LNCaP clone FGC (cell line): ENCODE data around the gene TCF23.

ENCODE experiments used
- DNase-seq: peaks from one replicate; pipeline ENCODE4 v3.0.0-alpha.2; 2011; ENCODE audit warnings: low read depth
- H3K4me3 ChIP-seq: 2 replicates; pipeline ENCODE4 v1.5.1; 2011; ENCODE audit warnings: mild to moderate bottlenecking, low read depth, low read length, control low read depth
- TF ChIP-seq, protein P1 (sequence below): IDR thresholded peaks from 2 replicates; pipeline ENCODE4 v1.5.1; 2012; ENCODE audit warnings: mild to moderate bottlenecking; ENCODE audit not compliant: control insufficient read depth, insufficient read depth; ENCODE audit errors: extremely low read depth

Gene TCF23

DNA sequence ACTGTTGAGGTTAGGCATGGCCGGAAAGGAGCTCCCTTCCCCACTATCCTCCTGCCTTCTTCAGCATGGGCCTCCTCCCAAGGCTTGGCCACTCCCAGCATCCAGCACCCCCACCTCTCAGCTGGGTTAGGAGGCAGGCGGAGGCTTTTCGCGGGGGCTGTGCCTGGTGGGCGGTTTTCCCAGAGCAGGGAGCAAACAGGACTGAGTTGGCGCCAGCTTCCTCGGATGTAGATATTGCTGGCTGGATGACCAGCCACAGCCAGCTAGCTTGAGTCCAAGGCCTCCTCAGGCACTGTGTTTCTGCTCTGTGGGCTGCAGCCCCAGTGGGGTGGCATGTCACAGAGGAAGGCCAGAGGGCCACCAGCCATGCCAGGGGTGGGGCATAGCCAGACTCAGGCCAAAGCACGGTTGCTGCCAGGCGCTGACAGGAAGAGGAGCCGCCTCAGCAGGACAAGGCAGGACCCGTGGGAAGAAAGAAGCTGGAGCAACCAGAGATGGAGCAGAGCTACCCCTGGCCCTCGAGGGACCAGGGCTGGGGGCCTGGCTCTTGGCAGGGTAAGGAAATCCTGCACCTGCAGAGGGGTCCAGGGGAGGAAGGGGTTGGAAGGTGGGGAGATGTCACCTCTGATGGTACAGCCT is at the start of gene TCF23:
Gene TCF23 (plus strand): TSS at position 204 of the 639 bp plus-strand sequence. CDS start 130 bp downstream, at position 334.
- DNase-seq: no peak
- TF ChIP-seq, protein P1, sequence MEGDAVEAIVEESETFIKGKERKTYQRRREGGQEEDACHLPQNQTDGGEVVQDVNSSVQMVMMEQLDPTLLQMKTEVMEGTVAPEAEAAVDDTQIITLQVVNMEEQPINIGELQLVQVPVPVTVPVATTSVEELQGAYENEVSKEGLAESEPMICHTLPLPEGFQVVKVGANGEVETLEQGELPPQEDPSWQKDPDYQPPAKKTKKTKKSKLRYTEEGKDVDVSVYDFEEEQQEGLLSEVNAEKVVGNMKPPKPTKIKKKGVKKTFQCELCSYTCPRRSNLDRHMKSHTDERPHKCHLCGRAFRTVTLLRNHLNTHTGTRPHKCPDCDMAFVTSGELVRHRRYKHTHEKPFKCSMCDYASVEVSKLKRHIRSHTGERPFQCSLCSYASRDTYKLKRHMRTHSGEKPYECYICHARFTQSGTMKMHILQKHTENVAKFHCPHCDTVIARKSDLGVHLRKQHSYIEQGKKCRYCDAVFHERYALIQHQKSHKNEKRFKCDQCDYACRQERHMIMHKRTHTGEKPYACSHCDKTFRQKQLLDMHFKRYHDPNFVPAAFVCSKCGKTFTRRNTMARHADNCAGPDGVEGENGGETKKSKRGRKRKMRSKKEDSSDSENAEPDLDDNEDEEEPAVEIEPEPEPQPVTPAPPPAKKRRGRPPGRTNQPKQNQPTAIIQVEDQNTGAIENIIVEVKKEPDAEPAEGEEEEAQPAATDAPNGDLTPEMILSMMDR: no peak

DNA sequence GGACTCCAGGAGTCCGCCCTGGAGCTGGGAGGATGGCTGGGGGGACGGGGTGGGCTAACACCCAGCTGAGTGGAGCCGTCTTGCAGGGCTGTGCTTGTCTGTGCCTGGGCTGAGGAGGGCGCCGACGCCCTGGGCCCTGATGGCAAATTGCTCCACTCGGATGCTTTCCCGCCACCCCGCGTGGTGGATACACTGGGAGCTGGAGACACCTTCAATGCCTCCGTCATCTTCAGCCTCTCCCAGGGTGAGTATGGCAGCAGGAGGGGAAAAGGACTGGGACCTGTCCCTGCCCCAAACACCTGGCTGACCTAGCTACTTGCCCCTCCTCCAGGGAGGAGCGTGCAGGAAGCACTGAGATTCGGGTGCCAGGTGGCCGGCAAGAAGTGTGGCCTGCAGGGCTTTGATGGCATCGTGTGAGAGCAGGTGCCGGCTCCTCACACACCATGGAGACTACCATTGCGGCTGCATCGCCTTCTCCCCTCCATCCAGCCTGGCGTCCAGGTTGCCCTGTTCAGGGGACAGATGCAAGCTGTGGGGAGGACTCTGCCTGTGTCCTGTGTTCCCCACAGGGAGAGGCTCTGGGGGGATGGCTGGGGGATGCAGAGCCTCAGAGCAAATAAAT is 49.4 kb upstream of the TCF23 start:
- TF ChIP-seq, protein P1: no peak
- H3K4me3 ChIP-seq: no peak overlapping the region
- no peak for DNase-seq

More for the DNA sequence above, at the start of gene TCF23:
- H3K4me3 ChIP-seq: no peak within 1 kb of the TSS

DNA sequence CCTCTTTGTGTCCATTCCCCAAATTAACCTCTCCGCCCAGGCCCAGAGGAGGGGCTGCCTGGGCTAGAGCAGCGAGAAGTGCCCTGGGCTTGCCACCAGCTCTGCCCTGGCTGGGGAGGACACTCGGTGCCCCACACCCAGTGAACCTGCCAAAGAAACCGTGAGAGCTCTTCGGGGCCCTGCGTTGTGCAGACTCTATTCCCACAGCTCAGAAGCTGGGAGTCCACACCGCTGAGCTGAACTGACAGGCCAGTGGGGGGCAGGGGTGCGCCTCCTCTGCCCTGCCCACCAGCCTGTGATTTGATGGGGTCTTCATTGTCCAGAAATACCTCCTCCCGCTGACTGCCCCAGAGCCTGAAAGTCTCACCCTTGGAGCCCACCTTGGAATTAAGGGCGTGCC is 48.8 kb upstream of the TCF23 start:
- H3K4me3 ChIP-seq: no peak overlapping the region
- DNase-seq: no peak
- TF ChIP-seq, protein P1: no peak

DNA sequence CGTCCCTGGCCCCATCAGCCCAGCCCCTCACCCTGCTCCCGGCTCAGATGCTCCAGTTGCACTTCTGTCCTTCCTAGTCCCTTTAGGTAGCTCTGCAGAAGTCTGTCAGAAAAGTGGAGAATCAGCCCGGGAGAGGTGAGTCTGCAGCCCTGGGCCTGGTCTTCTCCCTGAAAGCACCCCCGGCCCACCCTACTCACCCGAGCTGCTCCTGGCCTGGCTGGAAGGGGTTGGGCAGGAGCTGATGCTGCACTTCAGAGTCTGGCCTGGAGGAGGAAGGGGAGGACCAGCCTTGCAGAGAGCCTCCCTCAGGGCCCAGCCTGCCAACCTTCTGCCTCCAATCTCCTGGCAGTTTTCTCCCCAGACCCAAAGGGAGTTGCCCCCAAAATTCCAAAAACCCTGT is 46.5 kb upstream of the TCF23 start:
- TF ChIP-seq, protein P1: no peak
- no peak for DNase-seq

DNA sequence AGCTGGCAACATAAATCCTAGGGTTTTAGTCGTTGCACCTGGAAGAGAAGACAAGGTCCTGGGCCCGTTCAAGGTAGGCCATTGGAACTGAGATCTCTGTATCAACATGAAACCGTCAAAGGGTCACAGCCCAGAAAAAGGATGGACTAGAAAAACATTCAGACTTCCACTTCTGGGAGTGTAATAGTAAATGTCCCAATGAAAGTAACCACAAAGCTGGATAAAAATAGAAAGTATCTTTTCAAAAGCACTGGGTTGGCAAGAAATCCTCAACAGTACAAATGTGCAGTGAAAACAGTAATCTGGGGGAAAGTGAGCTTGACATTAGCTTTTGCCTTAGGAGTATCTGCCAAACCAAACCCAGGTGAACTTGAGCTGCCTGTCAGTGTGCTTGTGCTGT is 42.8 kb upstream of the TCF23 start:
- no peak overlapping the region for H3K4me3 ChIP-seq
- no peak for DNase-seq
- TF ChIP-seq, protein P1: no peak

More for the DNA sequence above, 46.5 kb upstream of the TCF23 start:
- H3K4me3 ChIP-seq: no peak overlapping the region

DNA sequence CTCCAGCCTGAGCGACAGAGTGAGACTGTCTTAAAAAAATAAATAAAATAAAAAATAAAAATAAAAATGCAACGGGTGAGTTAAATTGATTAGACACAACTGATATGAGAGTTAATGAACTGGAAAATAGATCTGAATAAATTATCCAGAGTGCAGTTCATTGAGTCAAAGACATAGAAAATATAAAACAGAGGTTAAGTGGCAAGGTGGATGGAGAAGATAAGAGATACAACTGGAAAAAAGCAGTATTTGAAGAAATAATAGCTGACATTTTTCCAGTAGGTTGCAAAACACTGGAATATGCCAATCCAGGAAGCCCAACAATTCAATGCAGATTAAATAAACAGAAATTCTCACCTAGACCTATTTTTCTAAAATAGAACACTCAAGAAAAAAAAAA is 40.6 kb upstream of the TCF23 start:
- no peak overlapping the region for H3K4me3 ChIP-seq
- TF ChIP-seq, protein P1: no peak
- DNase-seq: no peak
